Loucy (cell line): ENCODE measurements around the gene C17orf107.
"Not testable (repeated sequence)": the region's sequence is repeated elsewhere in the genome, so short reads cannot be mapped to it uniquely, and the experiment has no call there.

Source experiments
- H2AFZ ChIP-seq: fragments of 200-600 bp; sonication (generic); 2 replicates; pipeline ENCODE4 v1.6.0; 2016; ENCODE audit warnings: antibody characterized with exemption, mild to moderate bottlenecking, low read length, moderate library complexity
- H3F3A ChIP-seq: fragments of 200-600 bp; 2 replicates; pipeline ENCODE4 v1.6.0; 2016; ENCODE audit warnings: antibody characterized with exemption, low read depth, mild to moderate bottlenecking
- H3K27me3 ChIP-seq: fragments of 200-600 bp; sonication (generic); 2 replicates; pipeline ENCODE4 v1.6.1; 2014; ENCODE audit warnings: low read length, mild to moderate bottlenecking; ENCODE audit not compliant: insufficient read depth, poor library complexity, severe bottlenecking
- H3K36me3 ChIP-seq: fragments of 200-600 bp; sonication (generic); 2 replicates; pipeline ENCODE4 v1.6.1; 2016; ENCODE audit warnings: low read length; ENCODE audit not compliant: insufficient read depth
- H3K4me1 ChIP-seq: fragments of 200-600 bp; sonication (generic); 2 replicates; pipeline ENCODE4 v1.5.1; 2014; ENCODE audit warnings: low read length, mild to moderate bottlenecking; ENCODE audit not compliant: insufficient read depth, poor library complexity, severe bottlenecking
- H3K4me2 ChIP-seq: fragments of 200-600 bp; sonication (generic); 2 replicates; pipeline ENCODE4 v1.6.0; 2014; ENCODE audit warnings: antibody characterized with exemption, low read length, low read depth, mild to moderate bottlenecking; ENCODE audit not compliant: poor library complexity, severe bottlenecking
- H3K4me3 ChIP-seq: fragments of 200-600 bp; sonication (generic); 2 replicates; pipeline ENCODE4 v1.5.1; 2014; ENCODE audit warnings: low read length, mild to moderate bottlenecking, mixed read lengths; ENCODE audit not compliant: poor library complexity, severe bottlenecking
- H3K79me2 ChIP-seq: fragments of 200-600 bp; sonication (generic); 2 replicates; pipeline ENCODE4 v1.6.1; 2014; ENCODE audit warnings: low read length; ENCODE audit not compliant: insufficient read depth
- H3K9ac ChIP-seq: fragments of 200-600 bp; sonication (generic); 2 replicates; pipeline ENCODE4 v1.6.0; 2014; ENCODE audit warnings: mild to moderate bottlenecking, low read depth, low read length, moderate library complexity; ENCODE audit not compliant: poor library complexity, severe bottlenecking
- H3K9me2 ChIP-seq: fragments of 200-600 bp; sonication (generic); replicated peaks from 2 replicates; pipeline ENCODE4 v1.6.1; 2016; ENCODE audit warnings: low read depth, low read length, mixed read lengths
- H3K9me3 ChIP-seq: fragments of 200-600 bp; sonication (generic); 2 replicates; pipeline ENCODE4 v1.6.1; 2014; ENCODE audit warnings: mild to moderate bottlenecking, antibody characterized with exemption, low read length, low read depth; ENCODE audit not compliant: insufficient read depth
- H4K20me1 ChIP-seq: fragments of 200-600 bp; sonication (generic); 2 replicates; pipeline ENCODE4 v1.6.0; 2014; ENCODE audit warnings: antibody characterized with exemption, low read length, mild to moderate bottlenecking; ENCODE audit not compliant: insufficient read depth, poor library complexity, severe bottlenecking
- EZH2phosphoT487 ChIP-seq: fragments of 200-600 bp; IDR thresholded peaks from 2 replicates; pipeline ENCODE4 v1.6.1; 2018; ENCODE audit warnings: antibody characterized with exemption, mild to moderate bottlenecking, moderate library complexity, borderline replicate concordance
- TF ChIP-seq, protein P1 (sequence below): fragments of 200-600 bp; sonication (generic); conservative IDR thresholded peaks from 2 replicates; pipeline ENCODE4 v1.5.1; 2014; ENCODE audit warnings: mild to moderate bottlenecking, antibody characterized with exemption, low read length

C17orf107 gene

DNA sequence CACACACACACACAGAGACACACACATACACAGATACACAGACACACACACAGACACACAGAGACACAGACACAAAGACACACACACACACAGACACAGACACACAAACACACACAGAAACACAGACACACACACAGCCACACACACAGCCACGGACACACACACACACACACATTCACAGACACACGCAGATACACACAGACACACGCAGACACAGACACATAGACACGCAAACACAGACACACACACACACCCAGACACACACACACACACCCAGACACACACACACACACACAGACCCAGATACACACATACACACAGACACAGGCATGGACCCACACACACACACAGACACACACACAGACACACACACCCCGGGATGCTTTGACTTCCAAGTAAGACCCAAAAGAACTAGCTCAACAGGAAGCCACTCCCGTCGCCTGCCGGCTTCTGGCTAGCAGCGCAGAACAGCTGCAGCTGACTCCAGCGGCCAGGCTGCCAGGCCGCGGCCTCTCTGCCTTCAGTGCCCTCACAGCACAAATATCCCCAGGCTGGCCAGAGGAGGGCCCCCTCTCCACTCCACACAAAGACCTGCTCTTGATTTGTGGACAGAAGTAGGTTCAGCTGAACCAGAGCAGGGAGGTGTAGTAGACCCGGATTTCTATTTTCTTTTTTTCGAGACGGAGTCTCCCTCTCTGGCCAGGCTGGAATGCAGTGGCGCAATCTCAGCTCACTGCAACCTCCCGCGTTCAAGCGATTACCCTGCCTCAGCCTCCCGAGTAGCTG, 9.6 kb downstream of the C17orf107 start:
- no peak overlapping the region for H3K9ac ChIP-seq

DNA sequence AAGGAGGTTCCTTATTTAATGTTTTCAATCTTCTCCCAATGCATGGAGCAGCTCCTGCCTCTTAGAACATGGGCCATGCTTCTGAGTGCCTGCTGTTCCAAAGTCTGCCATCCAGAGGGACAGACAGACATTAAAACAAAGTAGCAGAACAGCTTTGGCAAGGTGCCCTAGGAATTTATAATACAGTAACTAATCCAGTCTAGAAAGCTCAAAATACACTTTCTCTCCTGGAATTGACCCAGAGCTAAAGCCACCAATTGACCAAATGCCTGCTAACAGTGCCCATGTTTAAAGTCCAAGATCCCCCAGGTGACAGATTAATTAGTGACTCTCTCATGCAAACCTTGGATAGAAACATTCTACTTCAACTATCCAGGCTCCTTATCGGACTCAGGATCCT, 14.7 kb downstream of the C17orf107 start:
- no peaks in the 10 kb centered on the region for H3K9me2 ChIP-seq
- H3F3A ChIP-seq: no peaks in the 10 kb centered on the region
- no peak overlapping the region for H2AFZ ChIP-seq
- peaks cover under 1% of the 10 kb centered on the region for H3K4me1 ChIP-seq
- no peaks in the 10 kb centered on the region for H4K20me1 ChIP-seq
- TF ChIP-seq, protein P1, sequence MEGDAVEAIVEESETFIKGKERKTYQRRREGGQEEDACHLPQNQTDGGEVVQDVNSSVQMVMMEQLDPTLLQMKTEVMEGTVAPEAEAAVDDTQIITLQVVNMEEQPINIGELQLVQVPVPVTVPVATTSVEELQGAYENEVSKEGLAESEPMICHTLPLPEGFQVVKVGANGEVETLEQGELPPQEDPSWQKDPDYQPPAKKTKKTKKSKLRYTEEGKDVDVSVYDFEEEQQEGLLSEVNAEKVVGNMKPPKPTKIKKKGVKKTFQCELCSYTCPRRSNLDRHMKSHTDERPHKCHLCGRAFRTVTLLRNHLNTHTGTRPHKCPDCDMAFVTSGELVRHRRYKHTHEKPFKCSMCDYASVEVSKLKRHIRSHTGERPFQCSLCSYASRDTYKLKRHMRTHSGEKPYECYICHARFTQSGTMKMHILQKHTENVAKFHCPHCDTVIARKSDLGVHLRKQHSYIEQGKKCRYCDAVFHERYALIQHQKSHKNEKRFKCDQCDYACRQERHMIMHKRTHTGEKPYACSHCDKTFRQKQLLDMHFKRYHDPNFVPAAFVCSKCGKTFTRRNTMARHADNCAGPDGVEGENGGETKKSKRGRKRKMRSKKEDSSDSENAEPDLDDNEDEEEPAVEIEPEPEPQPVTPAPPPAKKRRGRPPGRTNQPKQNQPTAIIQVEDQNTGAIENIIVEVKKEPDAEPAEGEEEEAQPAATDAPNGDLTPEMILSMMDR: no peak
- no peaks in the 10 kb centered on the region for H3K27me3 ChIP-seq
- no peak overlapping the region for H3K4me3 ChIP-seq
- H3K9ac ChIP-seq: no peak overlapping the region
- H3K4me2 ChIP-seq: no peak overlapping the region
- no peaks in the 10 kb centered on the region for H3K79me2 ChIP-seq
- no peaks in the 10 kb centered on the region for H3K36me3 ChIP-seq
- H3K9me3 ChIP-seq: no peaks in the 10 kb centered on the region

More for the DNA sequence above, 9.6 kb downstream of the C17orf107 start:
- Histone ChIP-seq H3K4me3 (no peak overlapping the region), H3K36me3 (no peaks in the 10 kb centered on the region), H2AFZ (peak overlapping the region; percentile 61), H3F3A (no peaks in the 10 kb centered on the region), H3K9me3 (no peaks in the 10 kb centered on the region), H3K4me2 (peak overlapping the region; percentile 57), H4K20me1 (no peaks in the 10 kb centered on the region), H3K27me3 (no peaks in the 10 kb centered on the region), H3K4me1 (peaks cover 6% of the 10 kb centered on the region), H3K9me2 (no peaks in the 10 kb centered on the region), H3K79me2 (no peaks in the 10 kb centered on the region)
- TF ChIP-seq, protein P1: peak; percentile 87
- no peak for TF ChIP-seq EZH2phosphoT487

DNA sequence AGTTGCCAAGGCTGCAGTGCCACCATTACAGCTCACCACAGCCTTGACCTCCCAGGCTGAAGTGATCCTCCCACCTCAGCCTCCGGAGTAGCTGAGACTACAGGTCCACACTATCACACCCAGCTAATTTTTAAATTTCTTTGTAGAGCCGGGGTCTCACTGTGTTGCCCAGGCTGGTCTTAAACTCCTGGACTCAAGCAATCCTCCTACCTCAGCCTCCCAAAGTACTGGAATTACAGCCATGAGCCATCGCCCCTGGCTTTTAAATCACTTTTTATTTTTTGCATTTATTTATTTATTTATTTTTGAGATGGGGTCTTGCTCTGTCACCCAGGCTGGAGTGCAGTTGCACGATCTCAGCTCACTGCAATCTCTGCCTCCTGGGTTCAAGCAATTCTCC, 15.2 kb downstream of the C17orf107 start:
- not testable (repeated sequence) for H3K79me2 ChIP-seq, H3K4me2 ChIP-seq, H3K4me3 ChIP-seq

DNA sequence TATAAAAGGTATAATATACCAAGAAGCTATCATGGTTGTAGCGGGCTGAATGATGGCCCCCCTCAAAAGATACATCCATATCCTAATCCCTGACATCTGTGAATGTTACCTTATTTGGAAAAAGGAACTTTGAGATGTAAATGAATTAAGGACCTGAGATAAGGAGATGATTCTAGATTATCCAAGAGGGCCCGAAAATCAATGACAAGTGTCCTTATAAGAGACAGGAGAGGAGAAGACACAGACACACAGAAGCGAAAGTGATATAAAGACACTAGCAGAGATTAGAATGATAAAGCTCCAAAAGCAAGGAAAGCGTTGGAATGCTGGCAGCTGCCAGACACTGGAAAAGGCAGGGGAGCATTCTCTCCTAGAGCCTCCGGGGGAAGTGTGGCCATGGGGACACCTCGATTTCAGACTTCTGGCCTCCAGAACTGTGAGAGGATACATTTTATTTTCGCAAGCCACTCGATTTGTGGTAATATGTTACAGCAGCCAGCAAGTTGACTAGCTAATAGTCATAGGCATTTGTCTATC, 20.2 kb downstream of the C17orf107 start:
- no peaks in the 10 kb centered on the region for H3K9me3 ChIP-seq
- H3K4me3 ChIP-seq: no peak overlapping the region
- H2AFZ ChIP-seq: no peak overlapping the region
- H3K79me2 ChIP-seq: no peaks in the 10 kb centered on the region
- H3K36me3 ChIP-seq: no peaks in the 10 kb centered on the region
- no peaks in the 10 kb centered on the region for H3K4me1 ChIP-seq
- H3K9me2 ChIP-seq: no peaks in the 10 kb centered on the region
- H3F3A ChIP-seq: no peaks in the 10 kb centered on the region
- H3K4me2 ChIP-seq: no peak overlapping the region
- H3K27me3 ChIP-seq: no peaks in the 10 kb centered on the region
- TF ChIP-seq, protein P1: no peak
- no peak for TF ChIP-seq EZH2phosphoT487
- no peak overlapping the region for H3K9ac ChIP-seq
- H4K20me1 ChIP-seq: no peaks in the 10 kb centered on the region

More for the DNA sequence above, 15.2 kb downstream of the C17orf107 start:
- not testable (repeated sequence) for H2AFZ ChIP-seq, H3K9me3 ChIP-seq, H3K36me3 ChIP-seq, H3K9me2 ChIP-seq, H4K20me1 ChIP-seq, H3K27me3 ChIP-seq, H3K9ac ChIP-seq, H3F3A ChIP-seq, H3K4me1 ChIP-seq
